IMR-90 (cell line): Measurements from ENCODE around the gene BTBD9. TPM values are rescaled to one million over a fixed set of nuclear protein-coding genes. Genes with fewer than 3 reads are reported as not detected.

Experiments
- ATAC-seq: fragments of 200-7000 bp; cut with Tn5 transposase; 2 replicates; pipeline ENCODE4 v1.9.1; 2020; ENCODE audit warnings: low read depth, mild to moderate bottlenecking, moderate library complexity
- BruUV-seq: library from RNA; stranded (reverse); fragments of 400-500 nt; replicated peaks from 2 replicates; lab custom pipeline; 2021; lab: Mats Ljungman, UMichigan
- CTCF ChIA-PET: fragments of 300-600 bp; formaldehyde crosslinking; extraction: SDS; loops from one replicate; lab custom pipeline; 2021; ENCODE audit warnings: antibody characterized with exemption; lab: Yijun Ruan, JAX
- POLR2A ChIA-PET: fragments of 300-600 bp; sonication (Branson Sonifier 250); formaldehyde crosslinking; loops from one replicate; lab custom pipeline; 2022; ENCODE audit warnings: antibody characterized with exemption; ENCODE audit not compliant: unreplicated experiment; lab: Charles Lee
- DNase-seq: peaks from one replicate; pipeline ENCODE4 v3.0.0; 2013
- H2AFZ ChIP-seq: replicated peaks from 2 replicates; pipeline ENCODE3; 2013; ENCODE audit warnings: low read length, mild to moderate bottlenecking; ENCODE audit not compliant: poor library complexity
- H2AK5ac ChIP-seq: 2 replicates; pipeline ENCODE4 v1.6.1; 2013; ENCODE audit warnings: low read depth, low read length, inconsistent platforms
- H2AK9ac ChIP-seq: replicated peaks from 2 replicates; pipeline ENCODE3; 2013; ENCODE audit warnings: mild to moderate bottlenecking, low read depth, low read length, moderate library complexity; ENCODE audit not compliant: poor library complexity
- H2BK120ac ChIP-seq: 2 replicates; pipeline ENCODE4 v1.6.1; 2013; ENCODE audit warnings: low read depth, low read length, inconsistent platforms
- H2BK15ac ChIP-seq: 3 replicates; pipeline ENCODE4 v1.6.1; 2013; ENCODE audit warnings: low read depth, low read length, inconsistent platforms
- H2BK20ac ChIP-seq: 2 replicates; pipeline ENCODE4 v1.6.1; 2013; ENCODE audit warnings: low read depth, mild to moderate bottlenecking, inconsistent platforms, low read length, moderate library complexity
- H2BK5ac ChIP-seq: 2 replicates; pipeline ENCODE4 v1.6.1; 2013; ENCODE audit warnings: mild to moderate bottlenecking, low read depth, low read length, inconsistent platforms; ENCODE audit not compliant: poor library complexity, severe bottlenecking
- H3K14ac ChIP-seq: replicated peaks from 2 replicates; pipeline ENCODE4 v1.6.1; 2013; ENCODE audit warnings: low read depth, low read length, inconsistent platforms
- H3K18ac ChIP-seq: 2 replicates; pipeline ENCODE4 v1.6.1; 2013; ENCODE audit warnings: low read depth, low read length, control low read depth
- H3K23ac ChIP-seq: 2 replicates; pipeline ENCODE4 v1.6.1; 2013; ENCODE audit warnings: low read depth, low read length, inconsistent platforms
- H3K27ac ChIP-seq: 2 replicates; pipeline ENCODE4 v1.5.1; 2013; ENCODE audit warnings: mild to moderate bottlenecking, control low read depth, low read length; ENCODE audit not compliant: insufficient read depth
- H3K27me3 ChIP-seq: 2 replicates; pipeline ENCODE4 v1.6.1; 2013; ENCODE audit warnings: low read length; ENCODE audit not compliant: control insufficient read depth, insufficient read depth
- H3K36me3 ChIP-seq: 2 replicates; pipeline ENCODE4 v1.6.1; 2013; ENCODE audit warnings: low read length, mixed read lengths; ENCODE audit not compliant: control insufficient read depth, insufficient read depth
- H3K4ac ChIP-seq: 2 replicates; pipeline ENCODE4 v1.6.1; 2013; ENCODE audit warnings: low read depth, low read length, inconsistent platforms
- H3K4me1 ChIP-seq: 2 replicates; pipeline ENCODE4 v1.6.1; 2013; ENCODE audit warnings: low read length, mixed read lengths; ENCODE audit not compliant: control insufficient read depth, insufficient read depth
- H3K4me2 ChIP-seq: 2 replicates; pipeline ENCODE4 v1.6.1; 2013; ENCODE audit warnings: low read depth, mild to moderate bottlenecking, control low read depth, low read length, moderate library complexity
- H3K4me3 ChIP-seq: 2 replicates; pipeline ENCODE4 v1.5.1; 2013; ENCODE audit warnings: low read depth, mild to moderate bottlenecking, control low read depth, low read length, moderate library complexity; ENCODE audit not compliant: insufficient read depth
- H3K56ac ChIP-seq: 2 replicates; pipeline ENCODE4 v1.6.1; 2013; ENCODE audit warnings: low read length, inconsistent platforms; ENCODE audit not compliant: insufficient read depth; ENCODE audit errors: extremely low read depth
- H3K79me1 ChIP-seq, 2 experiments: 2 replicates each; pipeline ENCODE4 v1.6.1; 2013; ENCODE audit warnings: low read length in 2 of 2, inconsistent platforms in 1 of 2, low read depth in 1 of 2
- H3K9ac ChIP-seq: 2 replicates; pipeline ENCODE4 v1.6.1; 2013; ENCODE audit warnings: low read depth, low read length, control low read depth
- H3K9me1 ChIP-seq: 2 replicates; pipeline ENCODE4 v1.6.1; 2013; ENCODE audit warnings: low read length, inconsistent platforms; ENCODE audit not compliant: insufficient read depth
- H3K9me3 ChIP-seq: 2 replicates; pipeline ENCODE4 v1.6.1; 2013; ENCODE audit warnings: low read length; ENCODE audit not compliant: control insufficient read depth, insufficient read depth
- H4K20me1 ChIP-seq: 2 replicates; pipeline ENCODE4 v1.6.1; 2013; ENCODE audit warnings: low read length, inconsistent platforms; ENCODE audit not compliant: insufficient read depth
- H4K5ac ChIP-seq: 2 replicates; pipeline ENCODE4 v1.6.1; 2013; ENCODE audit warnings: mild to moderate bottlenecking, low read depth, low read length, control low read depth
- H4K8ac ChIP-seq, 2 experiments: 2 replicates each; pipeline ENCODE4 v1.6.1; 2013; ENCODE audit warnings: low read depth in 2 of 2, low read length in 2 of 2, control low read depth in 1 of 2, inconsistent platforms in 1 of 2
- H4K91ac ChIP-seq: 2 replicates; pipeline ENCODE4 v1.6.1; 2013; ENCODE audit warnings: low read depth, low read length, inconsistent platforms; ENCODE audit not compliant: insufficient read depth
- CEBPB ChIP-seq: IDR thresholded peaks from 2 replicates; pipeline ENCODE4 v1.6.1; 2012; ENCODE audit warnings: low read depth, low read length, improper control_type of control experiment
- CHD1 ChIP-seq: IDR thresholded peaks from 2 replicates; pipeline ENCODE4 v1.6.1; 2012; ENCODE audit warnings: low read depth, low read length, improper control_type of control experiment
- MAFK ChIP-seq: IDR thresholded peaks from 2 replicates; pipeline ENCODE4 v1.6.1; 2012; ENCODE audit warnings: low read depth, low read length, improper control_type of control experiment
- MXI1 ChIP-seq: IDR thresholded peaks from 2 replicates; pipeline ENCODE4 v1.6.1; 2012; ENCODE audit warnings: low read depth, mild to moderate bottlenecking, low read length, moderate library complexity, borderline replicate concordance
- RAD21 ChIP-seq: IDR thresholded peaks from 2 replicates; pipeline ENCODE4 v1.6.1; 2012; ENCODE audit warnings: low read length, improper control_type of control experiment
- RFX5 ChIP-seq: IDR thresholded peaks from 2 replicates; pipeline ENCODE4 v1.8.0; 2012; ENCODE audit warnings: low read depth, mild to moderate bottlenecking, low read length, moderate library complexity
- USF2 ChIP-seq: fragments of 150-350 bp; IDR thresholded peaks from 2 replicates; pipeline ENCODE4 v1.6.1; 2017; ENCODE audit warnings: mild to moderate bottlenecking, antibody characterized with exemption, low read length, low read depth
- WGBS, 2 experiments: methylation state at CpG; one replicate each; pipeline versions ENCODE4 v1.1.5 to v1.1.7; 2013; ENCODE audit warnings: missing lambda C conversion rate in 2 of 2; ENCODE audit not compliant: insufficient read length in 1 of 2; ENCODE audit errors: extremely low coverage in 2 of 2; 5-methylcytosine and 5-hydroxymethylcytosine counted together
- dilution Hi-C: fragments of 300-500 bp; cut with HindIII; formaldehyde crosslinking; loops from one replicate; pipeline ENCODE4 v1.14.3; 2018; ENCODE audit warnings: low sequenced_read_pairs; ENCODE audit not compliant: unreplicated experiment
- in situ Hi-C: fragments of 300-500 bp; cut with MboI; formaldehyde crosslinking; loops from 3 replicates; pipeline ENCODE4 v1.14.3; 2019; ENCODE audit warnings: low sequenced_read_pairs, inconsistent platforms, mixed read lengths
- intact Hi-C: fragments of 100-400 bp; cut with micrococcal nuclease; formaldehyde crosslinking; loops from 2 replicates; pipeline ENCODE4 v1.10.0; 2022
- polyA plus RNA-seq, 3 experiments: library from polyadenylated mRNA; depleted of rRNA; stranded (reverse); fragments of >200 nt; gene quantifications; 2 replicates each; pipeline ENCODE4 v1.2.3, GENCODE V29; 2012; ENCODE audit warnings: low replicate concordance in 1 of 3
- total RNA-seq: library from RNA; depleted of rRNA; stranded (reverse); fragments of >200 nt; gene quantifications from 2 replicates; pipeline ENCODE4 v1.2.3, GENCODE V29; 2012

The BTBD9 gene
- total and polyA plus RNA-seq, 2 of the 4 experiments (the other 2 are of a cell fraction): 4.1 to 22.0 TPM

GRCh38 chr6:38320358-38320757 is 319.4 kb downstream of the BTBD9 start:
- H4K20me1 ChIP-seq: no peaks in the 10 kb centered on the region; the same call in 1 of the 2 replicates
- no peak overlapping the region for H3K4ac ChIP-seq
- TF ChIP-seq CEBPB (no peak), MAFK (no peak), RFX5 (no peak), RAD21 (no peak), CHD1 (no peak), MXI1 (no peak), USF2 (no peak)
- H2BK20ac ChIP-seq: no peak overlapping the region
- DNase-seq: no peak
- in situ Hi-C loops: no loop called here
- no peak overlapping the region for H4K91ac ChIP-seq
- dilution Hi-C loops: no loop called here
- no peaks in the 10 kb centered on the region for H3K27me3 ChIP-seq
- no peak overlapping the region for H3K4me3 ChIP-seq
- no CpG with 5 or more reads among the region's 3 CpGs for WGBS, 2 experiments
- H2AFZ ChIP-seq: no peak overlapping the region
- ChIA-PET POLR2A (no interaction called here), CTCF (no interaction called here)
- no peak overlapping the region for H3K56ac ChIP-seq
- H4K8ac ChIP-seq: no peak overlapping the region
- no peaks in the 10 kb centered on the region for H3K79me1 ChIP-seq
- no peak overlapping the region for H4K5ac ChIP-seq
- no peak overlapping the region for H3K9ac ChIP-seq
- ATAC-seq: no peak
- H2BK120ac ChIP-seq: no peak overlapping the region
- H3K4me2 ChIP-seq: no peak overlapping the region
- no peak overlapping the region for H3K18ac ChIP-seq
- H3K14ac ChIP-seq: no peak overlapping the region
- no peak overlapping the region for H3K27ac ChIP-seq
- H2AK5ac ChIP-seq: no peak overlapping the region
- no peak overlapping the region for H2BK15ac ChIP-seq
- H3K9me3 ChIP-seq: no peaks in the 10 kb centered on the region; the same call in 1 of the 2 replicates
- no peaks in the 10 kb centered on the region for H3K4me1 ChIP-seq
- no peak overlapping the region for H3K23ac ChIP-seq
- no peaks in the 10 kb centered on the region; the same call in 1 of the 2 replicates for H3K9me1 ChIP-seq
- H3K36me3 ChIP-seq: no peaks in the 10 kb centered on the region
- BruUV-seq: no TSS peak
- H2AK9ac ChIP-seq: no peak overlapping the region
- intact Hi-C loops: no loop called here
- no peak overlapping the region for H2BK5ac ChIP-seq
